ENCODE measurements around the gene ACVR2B.

- TF ChIP-seq CTCF (IDR thresholded peaks at IDR 0.05) (no peak), POLR2AphosphoS5 (IDR thresholded peaks at IDR 0.05; ENCODE audit: low read depth, low read length) (no peak), REST (IDR thresholded peaks at IDR 0.05; ENCODE audit: insufficient read depth in 1 of 2, low read depth in 2 of 2, low read length in 1 of 2) (no peak)
These were observed 85.2 kb downstream of the ACVR2B start for GRCh38 chr3:38538773-38539353.
